ENCODE results near the gene BANP.
A peak's percentile ranks its signal among the peaks of the same experiment; 100 is the strongest.

GRCh38 chr16:87956365-87957231 lies 5.4 kb downstream of the BANP start:
- TF ChIP-seq SP4 (IDR thresholded peaks at IDR 0.05; ENCODE audit: low read length): no peak
- peak in 2 of 3 experiments; percentile 42 to 46; a peak in 3 of 4 replicates for TF ChIP-seq CTCF (IDR thresholded peaks at IDR 0.05; ENCODE audit: control extremely low read depth in 1 of 3, insufficient read depth in 1 of 3, low read depth in 1 of 3, low read length in 3 of 3)
- no peak for TF ChIP-seq TAF1 (IDR thresholded peaks at IDR 0.05; ENCODE audit: low read depth, low read length)
- no peak for TF ChIP-seq TEAD4 (IDR thresholded peaks at IDR 0.05; ENCODE audit: low read depth, low read length)
- no peak for TF ChIP-seq HDAC2 (IDR thresholded peaks at IDR 0.05; ENCODE audit: borderline replicate concordance in 1 of 2, low read depth in 2 of 2, low read length in 2 of 2)
- TF ChIP-seq POLR2A (IDR thresholded peaks at IDR 0.05; ENCODE audit: control extremely low read depth in 1 of 2, low read depth in 2 of 2, low read length in 2 of 2): no peak
